ENCODE data around the gene PXT1.
A peak's percentile ranks its signal among the peaks of the same experiment; 100 is the strongest.
"Not testable (repeated sequence)": the region's sequence is repeated elsewhere in the genome, so short reads cannot be mapped to it uniquely, and the experiment has no call there.

The PXT1 gene, protein sequence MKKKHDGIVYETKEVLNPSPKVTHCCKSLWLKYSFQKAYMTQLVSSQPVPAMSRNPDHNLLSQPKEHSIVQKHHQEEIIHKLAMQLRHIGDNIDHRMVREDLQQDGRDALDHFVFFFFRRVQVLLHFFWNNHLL

GRCh38 chr6:36442671-36443470 lies at the start of gene PXT1, which contains the start of gene KCTD20:
Gene PXT1 (minus strand): TSS chr6:36442854. CDS start chr6:36426082, 16,772 bp downstream.
Gene KCTD20 (plus strand): TSS chr6:36443000. CDS start chr6:36470098, 27,098 bp downstream.
- peak; percentile 60 to 70 for DNase-seq (ENCODE audit: low read depth in 2 of 2, low spot score in 1 of 2)

DNA sequence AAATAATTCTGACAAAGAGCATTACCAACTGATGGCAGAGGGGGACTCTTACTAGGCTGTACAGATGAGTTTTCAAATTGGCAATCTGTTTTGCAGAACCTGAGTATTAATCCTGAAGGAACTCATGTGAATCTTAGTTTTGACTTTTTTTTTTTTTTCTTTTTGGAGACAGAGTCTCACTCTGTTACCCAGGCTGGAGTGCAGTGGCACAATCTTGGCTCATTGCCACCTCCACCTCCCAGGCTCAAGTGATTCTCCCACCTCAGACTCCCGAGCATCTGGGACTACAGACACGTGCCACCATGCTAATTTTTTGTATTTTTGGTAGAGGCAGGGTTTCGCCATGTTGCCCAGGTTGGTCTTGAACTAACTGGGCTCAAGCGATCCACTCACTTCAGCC lies 49.4 kb upstream of the PXT1 start:
- no peak for DNase-seq (ENCODE audit: low read depth in 2 of 2, low spot score in 1 of 2)

GRCh38 chr6:36491378-36491965 lies 48.8 kb upstream of the PXT1 start:
- no peak for DNase-seq (ENCODE audit: low read depth in 2 of 2, low spot score in 1 of 2)

GRCh38 chr6:36489426-36489825 lies 46.8 kb upstream of the PXT1 start:
- no peak for DNase-seq (ENCODE audit: low read depth in 2 of 2, low spot score in 1 of 2)

DNA sequence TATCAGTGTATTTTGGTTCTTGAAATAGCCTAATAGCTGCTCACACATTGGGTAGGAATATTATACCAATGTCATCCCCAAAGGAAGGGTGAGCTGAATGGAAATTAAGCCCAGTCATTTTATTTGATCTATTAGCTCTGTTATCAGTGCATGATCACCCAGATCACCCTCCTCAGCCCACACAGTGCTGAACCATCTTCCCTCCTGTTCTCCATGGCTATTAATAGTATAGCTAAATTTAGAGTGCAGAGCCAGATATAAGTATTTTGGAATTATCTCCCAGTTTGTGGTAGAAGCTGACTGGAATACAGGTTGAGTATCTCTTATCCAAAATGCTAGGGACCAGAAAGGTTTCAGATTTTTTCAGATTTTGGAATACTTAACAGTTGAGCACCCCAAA lies 45.6 kb upstream of the PXT1 start:
- DNase-seq (ENCODE audit: low read depth in 2 of 2, low spot score in 1 of 2): no peak

GRCh38 chr6:36487698-36488097 lies 45.0 kb upstream of the PXT1 start:
- DNase-seq (ENCODE audit: low read depth in 2 of 2, low spot score in 1 of 2): no peak

- DNase-seq (ENCODE audit: low read depth in 2 of 2, low spot score in 1 of 2): no peak
Observed at GRCh38 chr6:36484736-36485135, 42.1 kb upstream of the PXT1 start.

DNA sequence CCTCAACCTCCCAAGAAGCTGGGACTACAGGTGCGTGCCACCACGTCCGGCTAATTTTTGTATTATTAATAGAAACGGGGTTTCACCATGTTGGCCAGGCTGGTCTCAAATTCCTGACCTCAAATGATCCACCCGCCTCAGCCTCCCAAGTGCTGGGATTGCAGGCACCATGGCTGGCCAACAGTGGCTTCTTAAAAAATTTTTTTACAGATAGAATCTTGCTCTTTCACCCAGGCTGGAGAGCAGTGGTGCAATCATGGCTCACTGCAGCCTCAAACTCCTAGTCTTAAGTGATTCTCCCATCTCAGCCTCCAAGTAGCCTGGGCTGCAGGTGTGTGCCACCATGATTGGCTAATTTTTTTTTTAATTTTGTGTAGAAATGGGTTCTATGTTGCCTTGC lies 40.7 kb upstream of the PXT1 start:
- not testable (repeated sequence) for DNase-seq (ENCODE audit: low read depth in 2 of 2, low spot score in 1 of 2)

DNA sequence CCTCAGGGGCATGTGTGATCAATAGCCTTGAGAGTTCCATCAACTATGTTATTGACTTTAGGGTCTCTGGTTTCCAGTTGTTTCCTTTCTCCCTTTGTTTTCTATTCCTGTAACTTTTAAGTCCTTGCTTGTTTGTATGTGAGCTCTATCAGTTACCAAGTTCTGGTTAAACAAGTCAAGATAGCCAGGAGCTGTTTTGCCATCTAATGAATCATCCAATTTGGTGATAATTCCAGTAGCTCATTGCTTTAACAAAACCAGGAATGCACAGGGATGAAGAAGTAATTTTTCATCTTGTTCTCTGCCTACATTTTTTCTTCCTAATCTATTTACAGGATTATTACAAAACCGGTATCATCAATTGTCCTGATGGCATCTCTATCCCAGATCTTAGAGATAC lies 36.6 kb upstream of the PXT1 start:
- no peak for DNase-seq (ENCODE audit: low read depth in 2 of 2, low spot score in 1 of 2)

- no peak for DNase-seq (ENCODE audit: low read depth in 2 of 2, low spot score in 1 of 2)
Observed at GRCh38 chr6:36478051-36478526, 35.4 kb upstream of the PXT1 start.

GRCh38 chr6:36469946-36470345 lies 27.3 kb upstream of the PXT1 start:
- no peak for DNase-seq (ENCODE audit: low read depth in 2 of 2, low spot score in 1 of 2)

DNA sequence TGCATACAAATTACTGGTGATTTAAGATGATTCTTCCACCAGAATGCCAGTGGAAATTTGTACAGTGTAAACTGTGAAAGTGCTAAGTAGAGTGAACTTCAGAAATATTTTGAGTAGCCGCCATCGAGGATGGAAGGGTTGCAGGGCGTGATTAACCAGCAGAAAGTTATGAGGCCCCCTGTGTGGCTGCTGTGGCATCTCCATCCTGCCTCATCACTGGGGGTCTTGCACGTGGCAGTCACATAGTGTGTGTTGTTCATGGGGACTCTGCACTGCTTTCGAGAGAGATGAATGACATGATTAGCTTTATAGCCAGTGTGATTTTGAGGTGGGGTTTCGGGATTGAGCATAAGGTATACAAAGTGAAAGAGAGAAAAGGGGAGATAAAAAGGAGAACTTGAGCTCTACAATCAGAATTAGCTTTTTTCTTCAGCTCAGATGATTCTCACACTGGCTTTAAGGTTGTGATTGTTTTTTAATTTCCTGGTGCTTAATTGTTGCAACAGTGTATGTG lies 26.6 kb upstream of the PXT1 start:
- DNase-seq (ENCODE audit: low read depth in 2 of 2, low spot score in 1 of 2): no peak

GRCh38 chr6:36467625-36468024 lies 25.0 kb upstream of the PXT1 start:
- DNase-seq (ENCODE audit: low read depth in 2 of 2, low spot score in 1 of 2): no peak

GRCh38 chr6:36464233-36464632 lies 21.6 kb upstream of the PXT1 start:
- DNase-seq (ENCODE audit: low read depth in 2 of 2, low spot score in 1 of 2): no peak

GRCh38 chr6:36463676-36464075 lies 21.0 kb upstream of the PXT1 start:
- DNase-seq (ENCODE audit: low read depth in 2 of 2, low spot score in 1 of 2): no peak

DNA sequence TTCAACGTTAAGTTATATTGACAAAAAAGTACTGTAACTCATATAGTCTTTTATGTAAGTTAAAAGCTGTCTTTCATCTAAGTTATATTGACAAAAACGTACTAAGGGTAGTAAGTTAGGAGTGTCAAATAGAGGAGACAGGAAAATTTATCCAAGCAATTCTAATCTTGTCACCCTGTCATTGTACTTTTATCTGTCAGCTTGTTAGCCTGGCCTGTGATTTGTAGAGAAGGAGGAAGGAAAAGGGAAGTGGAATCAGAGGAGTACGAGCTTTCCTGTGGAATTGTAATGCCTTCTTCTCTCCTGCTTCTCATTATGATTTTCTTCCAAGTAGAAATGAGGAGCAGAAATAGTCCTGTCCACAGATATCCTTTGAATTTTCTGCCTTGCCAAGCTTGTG lies 19.0 kb upstream of the PXT1 start:
- DNase-seq (ENCODE audit: low read depth in 2 of 2, low spot score in 1 of 2): no peak

DNA sequence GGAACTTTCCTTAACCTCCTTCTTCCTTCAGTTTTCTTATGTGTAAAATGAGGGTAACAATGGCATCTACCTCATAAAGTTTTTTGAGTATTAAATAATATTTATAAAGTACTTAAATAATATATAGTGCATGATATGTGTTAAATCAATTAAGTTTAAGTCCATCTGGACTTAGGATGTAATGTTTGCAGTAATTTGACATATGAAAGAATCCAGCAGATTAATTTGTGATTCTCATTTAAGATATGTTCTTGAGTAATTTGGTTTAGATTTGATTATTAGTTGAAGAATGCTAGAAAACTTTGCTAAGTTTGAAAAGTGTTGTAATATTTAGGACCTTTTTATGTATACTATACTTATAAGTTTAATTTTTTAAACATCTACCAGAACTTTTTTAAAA lies 18.3 kb upstream of the PXT1 start:
- no peak for DNase-seq (ENCODE audit: low read depth in 2 of 2, low spot score in 1 of 2)

DNA sequence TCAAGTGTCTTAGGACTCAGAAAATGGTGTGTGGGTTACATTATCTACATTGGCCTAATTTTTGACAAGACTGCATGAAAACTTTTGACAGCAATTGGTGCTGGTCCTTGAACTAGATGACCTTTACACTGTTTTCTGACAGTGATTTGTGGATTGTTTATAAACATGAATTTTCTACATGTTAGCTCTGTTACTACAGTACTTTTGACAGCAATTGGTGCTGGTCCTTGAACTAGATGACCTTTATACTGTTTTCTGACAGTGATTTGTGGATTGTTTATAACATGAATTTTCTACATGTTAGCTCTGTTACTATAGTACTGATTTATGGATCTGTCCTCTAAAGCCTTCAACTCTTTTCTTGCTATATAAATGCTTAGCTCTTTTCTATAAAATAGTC lies 16.8 kb upstream of the PXT1 start:
- DNase-seq (ENCODE audit: low read depth in 2 of 2, low spot score in 1 of 2): no peak

DNA sequence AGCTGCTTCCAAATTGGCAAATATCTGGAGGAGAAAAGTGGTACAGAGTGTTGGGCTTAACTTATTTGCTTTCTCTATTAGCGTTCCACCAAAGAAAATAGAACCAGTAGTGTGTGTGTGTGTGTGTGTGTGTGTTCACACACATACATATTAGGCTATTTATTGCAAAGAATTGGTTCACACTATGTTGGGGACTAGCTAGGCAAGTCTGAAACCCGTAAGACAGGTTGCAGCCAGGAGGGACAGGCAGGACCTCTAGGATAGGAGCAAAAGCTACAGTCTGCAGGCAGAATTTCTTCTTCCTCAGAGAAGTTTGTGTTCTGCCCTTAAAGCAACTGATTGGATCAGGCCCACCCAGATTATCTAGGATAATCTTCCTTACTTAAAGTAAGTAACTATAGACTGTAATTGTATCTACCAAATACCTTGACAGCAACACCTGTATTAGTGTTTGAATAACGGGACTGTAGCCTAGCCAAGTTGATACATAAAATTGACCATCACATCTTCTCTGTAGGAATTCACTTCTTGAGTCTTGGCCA lies 12.9 kb upstream of the PXT1 start:
- DNase-seq (ENCODE audit: low read depth in 2 of 2, low spot score in 1 of 2): no peak

GRCh38 chr6:36452897-36453296 lies 10.2 kb upstream of the PXT1 start:
- DNase-seq (ENCODE audit: low read depth in 2 of 2, low spot score in 1 of 2): not testable (repeated sequence)

- not testable (repeated sequence) for DNase-seq (ENCODE audit: low read depth in 2 of 2, low spot score in 1 of 2)
Observed at GRCh38 chr6:36449173-36449572, 6.5 kb upstream of the PXT1 start.

GRCh38 chr6:36445621-36446020 lies 3.0 kb upstream of the PXT1 start:
- no peak for DNase-seq (ENCODE audit: low read depth in 2 of 2, low spot score in 1 of 2)

Measured in stimulated activated CD8-positive, alpha-beta memory T cell treated with anti-CD3 and anti-CD28 coated beads, Interleukin-4, amount 100 ng/mL, for 1 hour (primary cell).